Body of pancreas (tissue), 4 donors: ENCODE data around the gene AZI2.

ENCODE experiments used
- POLR2A ChIP-seq, 3 donors: fragments of 450-650 bp; IDR thresholded peaks; one replicate each; pipeline ENCODE4 v1.6.1; 2016; ENCODE audit warnings: antibody characterized with exemption in 3 of 3, mild to moderate bottlenecking in 2 of 3
- TF ChIP-seq, protein P1 (sequence below), 7 experiments: fragments of 450-650 bp in 4 of 7; fragments of 200-600 bp in 3 of 7; sonication (generic) in 3 of 7; IDR thresholded peaks; one replicate each; pipeline ENCODE4 v1.5.1; 2016 to 2019; ENCODE audit warnings: antibody characterized with exemption in 7 of 7

GRCh38 chr3:28299705-28300104, 48.9 kb downstream of the AZI2 start:
- TF ChIP-seq POLR2A (IDR thresholded peaks at IDR 0.05), result no peak
- TF ChIP-seq, protein P1, sequence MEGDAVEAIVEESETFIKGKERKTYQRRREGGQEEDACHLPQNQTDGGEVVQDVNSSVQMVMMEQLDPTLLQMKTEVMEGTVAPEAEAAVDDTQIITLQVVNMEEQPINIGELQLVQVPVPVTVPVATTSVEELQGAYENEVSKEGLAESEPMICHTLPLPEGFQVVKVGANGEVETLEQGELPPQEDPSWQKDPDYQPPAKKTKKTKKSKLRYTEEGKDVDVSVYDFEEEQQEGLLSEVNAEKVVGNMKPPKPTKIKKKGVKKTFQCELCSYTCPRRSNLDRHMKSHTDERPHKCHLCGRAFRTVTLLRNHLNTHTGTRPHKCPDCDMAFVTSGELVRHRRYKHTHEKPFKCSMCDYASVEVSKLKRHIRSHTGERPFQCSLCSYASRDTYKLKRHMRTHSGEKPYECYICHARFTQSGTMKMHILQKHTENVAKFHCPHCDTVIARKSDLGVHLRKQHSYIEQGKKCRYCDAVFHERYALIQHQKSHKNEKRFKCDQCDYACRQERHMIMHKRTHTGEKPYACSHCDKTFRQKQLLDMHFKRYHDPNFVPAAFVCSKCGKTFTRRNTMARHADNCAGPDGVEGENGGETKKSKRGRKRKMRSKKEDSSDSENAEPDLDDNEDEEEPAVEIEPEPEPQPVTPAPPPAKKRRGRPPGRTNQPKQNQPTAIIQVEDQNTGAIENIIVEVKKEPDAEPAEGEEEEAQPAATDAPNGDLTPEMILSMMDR (IDR thresholded peaks at IDR 0.05), result no peak
